GM12878 (cell line): ENCODE measurements around the gene EPN3. TPM values are rescaled to one million over a fixed set of nuclear protein-coding genes. Genes with fewer than 3 reads are reported as not detected.

Source experiments
- BHLHE40 ChIP-seq, 2 experiments: fragments of 450-650 bp in 1 of 2; IDR thresholded peaks; 2 replicates each; pipeline ENCODE4 v1.6.1; 2011 to 2017; ENCODE audit warnings: low read depth in 2 of 2, borderline replicate concordance in 1 of 2, improper control_type of control experiment in 1 of 2, low read length in 1 of 2, mild to moderate bottlenecking in 1 of 2
- CBFB ChIP-seq: IDR thresholded peaks from 2 replicates; pipeline ENCODE4 v1.6.1; 2016; ENCODE audit warnings: antibody characterized with exemption, low read depth
- GABPA ChIP-seq: IDR thresholded peaks from 2 replicates; pipeline ENCODE4 v1.6.1; 2014; ENCODE audit warnings: antibody characterized with exemption, low read depth, mild to moderate bottlenecking, inconsistent platforms
- MXI1 ChIP-seq: fragments of 150-350 bp; IDR thresholded peaks from 2 replicates; pipeline ENCODE4 v1.6.1; 2011; ENCODE audit warnings: low read depth, mild to moderate bottlenecking, inconsistent platforms, low read length, improper control_type of control experiment
- NFIC ChIP-seq: IDR thresholded peaks from 2 replicates; pipeline ENCODE4 v1.6.1; 2012; ENCODE audit warnings: low read depth, mild to moderate bottlenecking, inconsistent platforms, low read length, moderate library complexity
- NFYA ChIP-seq: IDR thresholded peaks from 2 replicates; pipeline ENCODE4 v1.6.1; 2011; ENCODE audit warnings: low read depth, mild to moderate bottlenecking, low read length, improper control_type of control experiment, borderline replicate concordance
- NRF1 ChIP-seq: conservative IDR thresholded peaks from 2 replicates; pipeline ENCODE4 v1.6.1; 2011; ENCODE audit warnings: mild to moderate bottlenecking, low read depth, low read length, improper control_type of control experiment
- SPI1 ChIP-seq: IDR thresholded peaks from 2 replicates; pipeline ENCODE4 v1.6.1; 2011; ENCODE audit warnings: low read depth, mild to moderate bottlenecking, low read length, moderate library complexity, borderline replicate concordance; ENCODE audit not compliant: insufficient read depth
- SUZ12 ChIP-seq: fragments of 200-600 bp; sonication (generic); IDR thresholded peaks from one replicate; pipeline ENCODE4 v1.6.1; 2018; ENCODE audit warnings: antibody characterized with exemption, mild to moderate bottlenecking; ENCODE audit not compliant: unreplicated experiment
- TCF3 ChIP-seq: IDR thresholded peaks from 2 replicates; pipeline ENCODE4 v1.6.1; 2012; ENCODE audit warnings: low read depth, mild to moderate bottlenecking, low read length, borderline replicate concordance; ENCODE audit not compliant: insufficient read depth
- ZNF217 ChIP-seq: fragments of 450-650 bp; IDR thresholded peaks from 2 replicates; pipeline ENCODE4 v1.6.1; 2017; ENCODE audit warnings: antibody characterized with exemption, mild to moderate bottlenecking
- polyA plus RNA-seq, 11 experiments: library from polyadenylated mRNA; depleted of rRNA in 4 of 11; unstranded in 6 of 11; stranded (reverse) in 5 of 11; fragments of >200 nt; fragmentation: Nextera tagmentation in 4 of 11; fragmentation: Illumina TruSeq in 1 of 11; extraction: Ambion mirVana in 4 of 11; extraction: Trizol in 1 of 11; gene quantifications; 1 replicate in 1 of 11; 2 replicates in 10 of 11; pipeline versions ENCODE4 v1.2.1 to v1.2.3, GENCODE V29; 2011 to 2016; ENCODE audit warnings: inconsistent platforms in 2 of 11, missing spikeins in 2 of 11, low read depth in 1 of 11
- total RNA-seq, 4 experiments: library from RNA; depleted of rRNA in 3 of 4; stranded (reverse); fragments of >200 nt in 3 of 4; fragmentation: Illumina TruSeq in 1 of 4; extraction: Trizol in 1 of 4; gene quantifications; 2 replicates each; pipeline versions ENCODE4 v1.2.1 to v1.2.3, GENCODE V29; 2013 to 2021
- TF ChIP-seq, protein P1 (sequence below): fragments of 450-650 bp; IDR thresholded peaks from 2 replicates; pipeline ENCODE4 v1.6.1; 2018; ENCODE audit warnings: mild to moderate bottlenecking, low read depth, moderate library complexity; ENCODE audit not compliant: partially characterized antibody
- TF ChIP-seq, protein P2 (sequence below): fragments of 450-650 bp; formaldehyde crosslinking; IDR thresholded peaks from 2 replicates; pipeline ENCODE4 v1.4.0; 2022; ENCODE audit warnings: mild to moderate bottlenecking, moderate library complexity
- TF ChIP-seq, protein P3 (sequence below), 3 experiments: IDR thresholded peaks in 2 of 3; conservative IDR thresholded peaks in 1 of 3; 2 replicates each; pipeline ENCODE4 v1.5.1; 2011; ENCODE audit warnings: low read depth in 3 of 3, low read length in 3 of 3, mild to moderate bottlenecking in 3 of 3, control low read depth in 2 of 3, moderate library complexity in 2 of 3, inconsistent platforms in 1 of 3, mixed read lengths in 1 of 3; ENCODE audit not compliant: control insufficient read depth in 2 of 3, insufficient read depth in 1 of 3; ENCODE audit errors: extremely low read depth in 1 of 3
- TF ChIP-seq, protein P4 (sequence below): IDR thresholded peaks from 2 replicates; pipeline ENCODE4 v1.6.1; 2012; ENCODE audit warnings: low read depth, low read length, improper control_type of control experiment
- TF ChIP-seq, protein P5 (sequence below): fragments of 450-650 bp; IDR thresholded peaks from 2 replicates; pipeline ENCODE4 v1.6.1; 2018; ENCODE audit warnings: borderline replicate concordance, mild to moderate bottlenecking; ENCODE audit not compliant: partially characterized antibody

Gene EPN3
- total and polyA plus RNA-seq, 10 of the 15 experiments (the other 5 are each of a cell fraction or from before 2014, with no cell fraction given): 0.04 to 0.07 TPM; not detected in 8

DNA sequence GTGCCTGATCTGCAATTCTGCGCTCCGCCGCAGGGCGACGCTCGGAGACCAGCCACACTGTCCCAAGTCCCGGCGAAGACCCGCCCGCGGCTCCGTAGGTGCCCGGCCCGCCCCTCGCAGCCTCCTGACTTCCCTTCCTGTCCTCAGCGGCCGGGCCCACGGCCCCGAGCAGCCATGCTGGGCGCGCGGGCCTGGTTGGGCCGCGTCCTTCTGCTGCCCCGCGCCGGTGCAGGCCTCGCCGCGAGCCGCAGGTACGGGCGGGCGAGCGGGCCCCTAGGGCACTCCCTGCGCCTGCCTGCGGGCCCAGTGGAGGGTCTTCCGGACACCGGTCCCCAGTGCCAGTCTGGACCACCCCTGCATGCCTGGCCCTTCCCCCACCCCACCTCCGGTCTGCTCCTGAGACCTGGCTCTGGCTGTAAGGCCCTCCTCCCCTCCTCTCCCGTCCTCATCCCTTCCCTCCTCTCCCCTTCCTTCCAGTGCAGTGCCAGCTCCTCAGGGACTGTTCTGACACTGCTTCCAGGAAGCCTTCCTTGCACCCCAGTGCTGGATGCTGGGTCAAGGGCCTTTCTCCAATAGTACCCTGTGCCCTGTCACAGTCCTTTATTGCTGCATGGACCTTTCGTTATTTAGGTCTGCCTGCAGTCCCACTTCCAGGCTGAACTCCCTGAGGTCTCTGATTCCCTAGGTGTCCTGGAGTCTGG lies 14.7 kb downstream of the EPN3 start, which contains the start of gene SPATA20 (continued):
- no peak for TF ChIP-seq SUZ12
- TF ChIP-seq NFYA: no peak
- TF ChIP-seq SPI1: peak; percentile 67
- TF ChIP-seq NFIC: no peak
- TF ChIP-seq ZNF217: no peak
- TF ChIP-seq, protein P1, sequence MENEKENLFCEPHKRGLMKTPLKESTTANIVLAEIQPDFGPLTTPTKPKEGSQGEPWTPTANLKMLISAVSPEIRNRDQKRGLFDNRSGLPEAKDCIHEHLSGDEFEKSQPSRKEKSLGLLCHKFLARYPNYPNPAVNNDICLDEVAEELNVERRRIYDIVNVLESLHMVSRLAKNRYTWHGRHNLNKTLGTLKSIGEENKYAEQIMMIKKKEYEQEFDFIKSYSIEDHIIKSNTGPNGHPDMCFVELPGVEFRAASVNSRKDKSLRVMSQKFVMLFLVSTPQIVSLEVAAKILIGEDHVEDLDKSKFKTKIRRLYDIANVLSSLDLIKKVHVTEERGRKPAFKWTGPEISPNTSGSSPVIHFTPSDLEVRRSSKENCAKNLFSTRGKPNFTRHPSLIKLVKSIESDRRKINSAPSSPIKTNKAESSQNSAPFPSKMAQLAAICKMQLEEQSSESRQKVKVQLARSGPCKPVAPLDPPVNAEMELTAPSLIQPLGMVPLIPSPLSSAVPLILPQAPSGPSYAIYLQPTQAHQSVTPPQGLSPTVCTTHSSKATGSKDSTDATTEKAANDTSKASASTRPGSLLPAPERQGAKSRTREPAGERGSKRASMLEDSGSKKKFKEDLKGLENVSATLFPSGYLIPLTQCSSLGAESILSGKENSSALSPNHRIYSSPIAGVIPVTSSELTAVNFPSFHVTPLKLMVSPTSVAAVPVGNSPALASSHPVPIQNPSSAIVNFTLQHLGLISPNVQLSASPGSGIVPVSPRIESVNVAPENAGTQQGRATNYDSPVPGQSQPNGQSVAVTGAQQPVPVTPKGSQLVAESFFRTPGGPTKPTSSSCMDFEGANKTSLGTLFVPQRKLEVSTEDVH: no peak
- TF ChIP-seq, protein P2, sequence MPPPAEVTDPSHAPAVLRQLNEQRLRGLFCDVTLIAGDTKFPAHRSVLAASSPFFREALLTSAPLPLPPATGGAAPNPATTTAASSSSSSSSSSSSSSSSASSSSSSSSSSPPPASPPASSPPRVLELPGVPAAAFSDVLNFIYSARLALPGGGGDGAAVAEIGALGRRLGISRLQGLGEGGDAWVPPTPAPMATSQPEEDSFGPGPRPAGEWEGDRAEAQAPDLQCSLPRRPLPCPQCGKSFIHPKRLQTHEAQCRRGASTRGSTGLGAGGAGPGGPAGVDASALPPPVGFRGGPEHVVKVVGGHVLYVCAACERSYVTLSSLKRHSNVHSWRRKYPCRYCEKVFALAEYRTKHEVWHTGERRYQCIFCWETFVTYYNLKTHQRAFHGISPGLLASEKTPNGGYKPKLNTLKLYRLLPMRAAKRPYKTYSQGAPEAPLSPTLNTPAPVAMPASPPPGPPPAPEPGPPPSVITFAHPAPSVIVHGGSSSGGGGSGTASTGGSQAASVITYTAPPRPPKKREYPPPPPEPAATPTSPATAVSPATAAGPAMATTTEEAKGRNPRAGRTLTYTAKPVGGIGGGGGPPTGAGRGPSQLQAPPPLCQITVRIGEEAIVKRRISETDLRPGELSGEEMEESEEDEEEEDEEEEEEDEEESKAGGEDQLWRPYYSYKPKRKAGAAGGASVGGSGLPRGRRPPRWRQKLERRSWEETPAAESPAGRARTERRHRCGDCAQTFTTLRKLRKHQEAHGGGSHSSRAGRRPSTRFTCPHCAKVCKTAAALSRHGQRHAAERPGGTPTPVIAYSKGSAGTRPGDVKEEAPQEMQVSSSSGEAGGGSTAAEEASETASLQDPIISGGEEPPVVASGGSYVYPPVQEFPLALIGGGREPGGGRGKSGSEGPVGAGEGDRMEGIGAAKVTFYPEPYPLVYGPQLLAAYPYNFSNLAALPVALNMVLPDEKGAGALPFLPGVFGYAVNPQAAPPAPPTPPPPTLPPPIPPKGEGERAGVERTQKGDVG (CRISPR knock-in tag): no peak
- no peak for TF ChIP-seq GABPA
- TF ChIP-seq, protein P3, sequence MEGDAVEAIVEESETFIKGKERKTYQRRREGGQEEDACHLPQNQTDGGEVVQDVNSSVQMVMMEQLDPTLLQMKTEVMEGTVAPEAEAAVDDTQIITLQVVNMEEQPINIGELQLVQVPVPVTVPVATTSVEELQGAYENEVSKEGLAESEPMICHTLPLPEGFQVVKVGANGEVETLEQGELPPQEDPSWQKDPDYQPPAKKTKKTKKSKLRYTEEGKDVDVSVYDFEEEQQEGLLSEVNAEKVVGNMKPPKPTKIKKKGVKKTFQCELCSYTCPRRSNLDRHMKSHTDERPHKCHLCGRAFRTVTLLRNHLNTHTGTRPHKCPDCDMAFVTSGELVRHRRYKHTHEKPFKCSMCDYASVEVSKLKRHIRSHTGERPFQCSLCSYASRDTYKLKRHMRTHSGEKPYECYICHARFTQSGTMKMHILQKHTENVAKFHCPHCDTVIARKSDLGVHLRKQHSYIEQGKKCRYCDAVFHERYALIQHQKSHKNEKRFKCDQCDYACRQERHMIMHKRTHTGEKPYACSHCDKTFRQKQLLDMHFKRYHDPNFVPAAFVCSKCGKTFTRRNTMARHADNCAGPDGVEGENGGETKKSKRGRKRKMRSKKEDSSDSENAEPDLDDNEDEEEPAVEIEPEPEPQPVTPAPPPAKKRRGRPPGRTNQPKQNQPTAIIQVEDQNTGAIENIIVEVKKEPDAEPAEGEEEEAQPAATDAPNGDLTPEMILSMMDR (IDR thresholded peaks at IDR 0.05 in 2 of 3, conservative IDR thresholded peaks at IDR 0.05 in 1 of 3; ENCODE audit: control insufficient read depth in 2 of 3, extremely low read depth in 1 of 3, insufficient read depth in 1 of 3, low read depth in 3 of 3, low read length in 3 of 3): peak; percentile 98 to 100 (median 100); a peak in 5 of 6 replicates
- no peak for TF ChIP-seq CBFB
- TF ChIP-seq TCF3: 0 out of 2 replicates have a peak, but pooled peaks have one; percentile 38
- TF ChIP-seq, protein P4, sequence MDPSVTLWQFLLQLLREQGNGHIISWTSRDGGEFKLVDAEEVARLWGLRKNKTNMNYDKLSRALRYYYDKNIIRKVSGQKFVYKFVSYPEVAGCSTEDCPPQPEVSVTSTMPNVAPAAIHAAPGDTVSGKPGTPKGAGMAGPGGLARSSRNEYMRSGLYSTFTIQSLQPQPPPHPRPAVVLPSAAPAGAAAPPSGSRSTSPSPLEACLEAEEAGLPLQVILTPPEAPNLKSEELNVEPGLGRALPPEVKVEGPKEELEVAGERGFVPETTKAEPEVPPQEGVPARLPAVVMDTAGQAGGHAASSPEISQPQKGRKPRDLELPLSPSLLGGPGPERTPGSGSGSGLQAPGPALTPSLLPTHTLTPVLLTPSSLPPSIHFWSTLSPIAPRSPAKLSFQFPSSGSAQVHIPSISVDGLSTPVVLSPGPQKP: no peak
- peak; percentile 27; the same call in 1 of the 2 replicates for TF ChIP-seq MXI1
- TF ChIP-seq BHLHE40 (IDR thresholded peaks at IDR 0.05; ENCODE audit: borderline replicate concordance in 1 of 2, low read depth in 2 of 2, low read length in 1 of 2): peak; percentile 29 to 65; a peak in 2 of 4 replicates
- TF ChIP-seq, protein P5, sequence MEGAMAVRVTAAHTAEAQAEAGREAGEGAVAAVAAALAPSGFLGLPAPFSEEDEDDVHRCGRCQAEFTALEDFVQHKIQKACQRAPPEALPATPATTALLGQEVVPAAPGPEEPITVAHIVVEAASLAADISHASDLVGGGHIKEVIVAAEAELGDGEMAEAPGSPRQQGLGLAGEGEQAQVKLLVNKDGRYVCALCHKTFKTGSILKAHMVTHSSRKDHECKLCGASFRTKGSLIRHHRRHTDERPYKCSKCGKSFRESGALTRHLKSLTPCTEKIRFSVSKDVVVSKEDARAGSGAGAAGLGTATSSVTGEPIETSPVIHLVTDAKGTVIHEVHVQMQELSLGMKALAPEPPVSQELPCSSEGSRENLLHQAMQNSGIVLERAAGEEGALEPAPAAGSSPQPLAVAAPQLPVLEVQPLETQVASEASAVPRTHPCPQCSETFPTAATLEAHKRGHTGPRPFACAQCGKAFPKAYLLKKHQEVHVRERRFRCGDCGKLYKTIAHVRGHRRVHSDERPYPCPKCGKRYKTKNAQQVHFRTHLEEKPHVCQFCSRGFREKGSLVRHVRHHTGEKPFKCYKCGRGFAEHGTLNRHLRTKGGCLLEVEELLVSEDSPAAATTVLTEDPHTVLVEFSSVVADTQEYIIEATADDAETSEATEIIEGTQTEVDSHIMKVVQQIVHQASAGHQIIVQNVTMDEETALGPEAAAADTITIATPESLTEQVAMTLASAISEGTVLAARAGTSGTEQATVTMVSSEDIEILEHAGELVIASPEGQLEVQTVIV: no peak
- no peak for TF ChIP-seq NRF1
